ENCODE measurements around the gene GID8. TPM values are rescaled to one million over a fixed set of nuclear protein-coding genes. Genes with fewer than 3 reads are reported as not detected.

GID8 gene
- total and polyA plus RNA-seq, 2 of the 13 experiments (the other 11 are each of a cell fraction or from before 2014, with no cell fraction given), result 39.6 to 59.8 TPM

Other genes with a start within 250 kb of the GID8 start
- gene NTSR1, start 229.3 kb upstream of the GID8 start, total RNA-seq (2016; rRNA removed; fragmentation: Illumina TruSeq; extraction: Trizol), result 0.09 TPM in 1 of 2 replicates, not detected in the other
- 0.12 and 0.17 TPM in 2 replicates for gene NTSR1, start 229.3 kb upstream of the GID8 start, polyA plus RNA-seq (2011; rRNA removed)
- 34.8 and 35.9 TPM in 2 replicates for gene MRGBP, start 141.7 kb upstream of the GID8 start, total RNA-seq (2016; rRNA removed; fragmentation: Illumina TruSeq; extraction: Trizol)
- gene MRGBP, start 141.7 kb upstream of the GID8 start, polyA plus RNA-seq (2011; rRNA removed), result 31.6 and 34.2 TPM in 2 replicates
- 68.3 and 81.8 TPM in 2 replicates for gene OGFR, start 133.3 kb upstream of the GID8 start, total RNA-seq (2016; rRNA removed; fragmentation: Illumina TruSeq; extraction: Trizol)
- gene OGFR, start 133.3 kb upstream of the GID8 start, polyA plus RNA-seq (2011; rRNA removed), result 47.7 and 62.2 TPM in 2 replicates
- 53.3 and 204 TPM in 2 replicates for gene COL9A3, start 121.1 kb upstream of the GID8 start, total RNA-seq (2016; rRNA removed; fragmentation: Illumina TruSeq; extraction: Trizol)
- 155 and 175 TPM in 2 replicates for gene COL9A3, start 121.1 kb upstream of the GID8 start, polyA plus RNA-seq (2011; rRNA removed)
- gene TCFL5, start 76.3 kb upstream of the GID8 start, total RNA-seq (2016; rRNA removed; fragmentation: Illumina TruSeq; extraction: Trizol), result 20.0 and 21.1 TPM in 2 replicates
- 14.2 and 14.8 TPM in 2 replicates for gene TCFL5, start 76.3 kb upstream of the GID8 start, polyA plus RNA-seq (2011; rRNA removed)
- 75.1 and 77.0 TPM in 2 replicates for gene DIDO1, start 11.6 kb upstream of the GID8 start, total RNA-seq (2016; rRNA removed; fragmentation: Illumina TruSeq; extraction: Trizol)
- gene DIDO1, start 11.6 kb upstream of the GID8 start, polyA plus RNA-seq (2011; rRNA removed), result 72.6 and 75.0 TPM in 2 replicates
- gene SLC17A9, start 14.6 kb downstream of the GID8 start, total RNA-seq (2016; rRNA removed; fragmentation: Illumina TruSeq; extraction: Trizol), result 33.6 and 110 TPM in 2 replicates
- 191 and 280 TPM in 2 replicates for gene SLC17A9, start 14.6 kb downstream of the GID8 start, polyA plus RNA-seq (2011; rRNA removed)
- gene BHLHE23, start 68.8 kb downstream of the GID8 start, total RNA-seq (2016; rRNA removed; fragmentation: Illumina TruSeq; extraction: Trizol), result not detected in 2 replicates
- not detected in 2 replicates for gene BHLHE23, start 68.8 kb downstream of the GID8 start, polyA plus RNA-seq (2011; rRNA removed)